HL-60 (cell line): ENCODE measurements around the gene DCAF11.

Source experiments
- GABPA ChIP-seq: IDR thresholded peaks from 2 replicates; pipeline ENCODE4 v1.6.1; 2012; ENCODE audit warnings: low read depth
- POLR2AphosphoS5 ChIP-seq: IDR thresholded peaks from 2 replicates; pipeline ENCODE4 v1.6.1; 2012; ENCODE audit warnings: low read depth
- TF ChIP-seq, protein P1 (sequence below): IDR thresholded peaks from one replicate; pipeline ENCODE4 v1.5.1; 2011; ENCODE audit warnings: low read length, control low read depth, inconsistent platforms; ENCODE audit not compliant: insufficient read depth
- TF ChIP-seq, protein P2 (sequence below): IDR thresholded peaks from 2 replicates; pipeline ENCODE4 v1.6.1; 2012; ENCODE audit warnings: low read depth; ENCODE audit not compliant: insufficient replicate concordance

- TF ChIP-seq, protein P1, sequence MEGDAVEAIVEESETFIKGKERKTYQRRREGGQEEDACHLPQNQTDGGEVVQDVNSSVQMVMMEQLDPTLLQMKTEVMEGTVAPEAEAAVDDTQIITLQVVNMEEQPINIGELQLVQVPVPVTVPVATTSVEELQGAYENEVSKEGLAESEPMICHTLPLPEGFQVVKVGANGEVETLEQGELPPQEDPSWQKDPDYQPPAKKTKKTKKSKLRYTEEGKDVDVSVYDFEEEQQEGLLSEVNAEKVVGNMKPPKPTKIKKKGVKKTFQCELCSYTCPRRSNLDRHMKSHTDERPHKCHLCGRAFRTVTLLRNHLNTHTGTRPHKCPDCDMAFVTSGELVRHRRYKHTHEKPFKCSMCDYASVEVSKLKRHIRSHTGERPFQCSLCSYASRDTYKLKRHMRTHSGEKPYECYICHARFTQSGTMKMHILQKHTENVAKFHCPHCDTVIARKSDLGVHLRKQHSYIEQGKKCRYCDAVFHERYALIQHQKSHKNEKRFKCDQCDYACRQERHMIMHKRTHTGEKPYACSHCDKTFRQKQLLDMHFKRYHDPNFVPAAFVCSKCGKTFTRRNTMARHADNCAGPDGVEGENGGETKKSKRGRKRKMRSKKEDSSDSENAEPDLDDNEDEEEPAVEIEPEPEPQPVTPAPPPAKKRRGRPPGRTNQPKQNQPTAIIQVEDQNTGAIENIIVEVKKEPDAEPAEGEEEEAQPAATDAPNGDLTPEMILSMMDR = no peak
- TF ChIP-seq POLR2AphosphoS5 (no peak), GABPA (no peak)
- TF ChIP-seq, protein P2, sequence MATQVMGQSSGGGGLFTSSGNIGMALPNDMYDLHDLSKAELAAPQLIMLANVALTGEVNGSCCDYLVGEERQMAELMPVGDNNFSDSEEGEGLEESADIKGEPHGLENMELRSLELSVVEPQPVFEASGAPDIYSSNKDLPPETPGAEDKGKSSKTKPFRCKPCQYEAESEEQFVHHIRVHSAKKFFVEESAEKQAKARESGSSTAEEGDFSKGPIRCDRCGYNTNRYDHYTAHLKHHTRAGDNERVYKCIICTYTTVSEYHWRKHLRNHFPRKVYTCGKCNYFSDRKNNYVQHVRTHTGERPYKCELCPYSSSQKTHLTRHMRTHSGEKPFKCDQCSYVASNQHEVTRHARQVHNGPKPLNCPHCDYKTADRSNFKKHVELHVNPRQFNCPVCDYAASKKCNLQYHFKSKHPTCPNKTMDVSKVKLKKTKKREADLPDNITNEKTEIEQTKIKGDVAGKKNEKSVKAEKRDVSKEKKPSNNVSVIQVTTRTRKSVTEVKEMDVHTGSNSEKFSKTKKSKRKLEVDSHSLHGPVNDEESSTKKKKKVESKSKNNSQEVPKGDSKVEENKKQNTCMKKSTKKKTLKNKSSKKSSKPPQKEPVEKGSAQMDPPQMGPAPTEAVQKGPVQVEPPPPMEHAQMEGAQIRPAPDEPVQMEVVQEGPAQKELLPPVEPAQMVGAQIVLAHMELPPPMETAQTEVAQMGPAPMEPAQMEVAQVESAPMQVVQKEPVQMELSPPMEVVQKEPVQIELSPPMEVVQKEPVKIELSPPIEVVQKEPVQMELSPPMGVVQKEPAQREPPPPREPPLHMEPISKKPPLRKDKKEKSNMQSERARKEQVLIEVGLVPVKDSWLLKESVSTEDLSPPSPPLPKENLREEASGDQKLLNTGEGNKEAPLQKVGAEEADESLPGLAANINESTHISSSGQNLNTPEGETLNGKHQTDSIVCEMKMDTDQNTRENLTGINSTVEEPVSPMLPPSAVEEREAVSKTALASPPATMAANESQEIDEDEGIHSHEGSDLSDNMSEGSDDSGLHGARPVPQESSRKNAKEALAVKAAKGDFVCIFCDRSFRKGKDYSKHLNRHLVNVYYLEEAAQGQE = no peak
Observed at GRCh38 chr14:24151404-24152080, 37.0 kb downstream of the DCAF11 start.
